ENCODE results near the gene SIGLEC5. TPM values are rescaled to one million over a fixed set of nuclear protein-coding genes. Genes with fewer than 3 reads are reported as not detected.

Gene SIGLEC5
- total and polyA plus RNA-seq, 2 of the 13 experiments (the other 11 are each of a cell fraction or from before 2014, with no cell fraction given) = not detected

DNA sequence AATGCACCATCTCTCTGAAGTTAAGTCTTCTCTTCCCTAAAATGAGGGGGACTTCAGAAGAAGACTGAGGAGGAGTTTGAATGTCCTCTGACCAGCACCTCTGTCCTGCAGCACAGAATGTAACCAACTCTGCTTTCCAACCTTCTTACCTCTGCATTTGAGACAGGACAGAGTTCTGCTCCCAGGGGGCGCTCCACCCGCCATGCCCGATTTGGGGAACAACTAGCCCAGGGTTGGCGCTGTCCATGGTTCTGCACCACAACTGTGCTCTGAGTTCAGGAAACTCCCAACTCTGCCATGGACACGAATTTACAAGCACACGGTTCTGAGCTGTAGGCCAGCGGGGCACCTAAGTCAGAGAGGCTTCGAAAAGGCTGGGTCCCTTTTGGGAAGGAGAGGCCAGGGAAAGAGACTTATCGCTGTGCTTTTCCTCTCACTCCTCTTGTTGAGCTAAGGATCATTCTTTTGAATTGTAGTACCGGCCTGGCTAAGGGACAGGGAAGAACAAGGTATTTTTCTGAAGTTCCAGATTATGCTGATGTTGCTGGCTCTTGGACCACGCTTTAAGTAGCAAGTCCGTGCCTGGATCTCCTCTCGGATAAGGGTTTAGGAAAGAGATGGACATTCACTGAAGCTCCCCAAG is 22.2 kb downstream of the SIGLEC5 start (continued):
- TF ChIP-seq ZFP36L2 (CRISPR knock-in tag; IDR thresholded peaks at IDR 0.05) (peak; percentile 96; the same call in 1 of the 2 replicates), SP140L (CRISPR knock-in tag; IDR thresholded peaks at IDR 0.05; ENCODE audit: borderline replicate concordance) (peak; percentile 98; the same call in 1 of the 2 replicates), KDM4B (CRISPR knock-in tag; IDR thresholded peaks at IDR 0.05) (peak; percentile 83), BCL6 (CRISPR knock-in tag; IDR thresholded peaks at IDR 0.05) (peak; percentile 55; the same call in 1 of the 2 replicates), STAT5B (CRISPR knock-in tag; IDR thresholded peaks at IDR 0.05) (peak; percentile 92; the same call in 1 of the 2 replicates), ZNF670 (CRISPR knock-in tag; IDR thresholded peaks at IDR 0.05; ENCODE audit: borderline replicate concordance) (no peak), PAWR (CRISPR knock-in tag; IDR thresholded peaks at IDR 0.05; ENCODE audit: borderline replicate concordance) (no peak), ZNF605 (CRISPR knock-in tag; IDR thresholded peaks at IDR 0.05) (peak; percentile 79), ZNF841 (CRISPR knock-in tag; IDR thresholded peaks at IDR 0.05; ENCODE audit: borderline replicate concordance) (peak; percentile 77; the same call in 1 of the 2 replicates), ZEB1 (IDR thresholded peaks at IDR 0.05; ENCODE audit: insufficient replicate concordance, low read depth) (no peak), TEAD2 (CRISPR knock-in tag; IDR thresholded peaks at IDR 0.05) (peak; percentile 92), ZNF816 (CRISPR knock-in tag; IDR thresholded peaks at IDR 0.05; ENCODE audit: borderline replicate concordance) (0 out of 2 replicates have a peak, but pooled peaks have one; percentile 40), RFX3 (CRISPR knock-in tag; IDR thresholded peaks at IDR 0.05) (peak; percentile 36; the same call in 1 of the 2 replicates), CCDC6 (CRISPR knock-in tag; IDR thresholded peaks at IDR 0.05) (peak; percentile 84), ZKSCAN1 (IDR thresholded peaks at IDR 0.05; ENCODE audit: low read length) (no peak), HOXA3 (CRISPR knock-in tag; IDR thresholded peaks at IDR 0.05) (peak; percentile 71), REL (CRISPR knock-in tag; conservative IDR thresholded peaks at IDR 0.05) (peak; percentile 86; the same call in 1 of the 2 replicates)
- TF ChIP-seq, protein P1, sequence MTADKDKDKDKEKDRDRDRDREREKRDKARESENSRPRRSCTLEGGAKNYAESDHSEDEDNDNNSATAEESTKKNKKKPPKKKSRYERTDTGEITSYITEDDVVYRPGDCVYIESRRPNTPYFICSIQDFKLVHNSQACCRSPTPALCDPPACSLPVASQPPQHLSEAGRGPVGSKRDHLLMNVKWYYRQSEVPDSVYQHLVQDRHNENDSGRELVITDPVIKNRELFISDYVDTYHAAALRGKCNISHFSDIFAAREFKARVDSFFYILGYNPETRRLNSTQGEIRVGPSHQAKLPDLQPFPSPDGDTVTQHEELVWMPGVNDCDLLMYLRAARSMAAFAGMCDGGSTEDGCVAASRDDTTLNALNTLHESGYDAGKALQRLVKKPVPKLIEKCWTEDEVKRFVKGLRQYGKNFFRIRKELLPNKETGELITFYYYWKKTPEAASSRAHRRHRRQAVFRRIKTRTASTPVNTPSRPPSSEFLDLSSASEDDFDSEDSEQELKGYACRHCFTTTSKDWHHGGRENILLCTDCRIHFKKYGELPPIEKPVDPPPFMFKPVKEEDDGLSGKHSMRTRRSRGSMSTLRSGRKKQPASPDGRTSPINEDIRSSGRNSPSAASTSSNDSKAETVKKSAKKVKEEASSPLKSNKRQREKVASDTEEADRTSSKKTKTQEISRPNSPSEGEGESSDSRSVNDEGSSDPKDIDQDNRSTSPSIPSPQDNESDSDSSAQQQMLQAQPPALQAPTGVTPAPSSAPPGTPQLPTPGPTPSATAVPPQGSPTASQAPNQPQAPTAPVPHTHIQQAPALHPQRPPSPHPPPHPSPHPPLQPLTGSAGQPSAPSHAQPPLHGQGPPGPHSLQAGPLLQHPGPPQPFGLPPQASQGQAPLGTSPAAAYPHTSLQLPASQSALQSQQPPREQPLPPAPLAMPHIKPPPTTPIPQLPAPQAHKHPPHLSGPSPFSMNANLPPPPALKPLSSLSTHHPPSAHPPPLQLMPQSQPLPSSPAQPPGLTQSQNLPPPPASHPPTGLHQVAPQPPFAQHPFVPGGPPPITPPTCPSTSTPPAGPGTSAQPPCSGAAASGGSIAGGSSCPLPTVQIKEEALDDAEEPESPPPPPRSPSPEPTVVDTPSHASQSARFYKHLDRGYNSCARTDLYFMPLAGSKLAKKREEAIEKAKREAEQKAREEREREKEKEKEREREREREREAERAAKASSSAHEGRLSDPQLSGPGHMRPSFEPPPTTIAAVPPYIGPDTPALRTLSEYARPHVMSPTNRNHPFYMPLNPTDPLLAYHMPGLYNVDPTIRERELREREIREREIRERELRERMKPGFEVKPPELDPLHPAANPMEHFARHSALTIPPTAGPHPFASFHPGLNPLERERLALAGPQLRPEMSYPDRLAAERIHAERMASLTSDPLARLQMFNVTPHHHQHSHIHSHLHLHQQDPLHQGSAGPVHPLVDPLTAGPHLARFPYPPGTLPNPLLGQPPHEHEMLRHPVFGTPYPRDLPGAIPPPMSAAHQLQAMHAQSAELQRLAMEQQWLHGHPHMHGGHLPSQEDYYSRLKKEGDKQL (CRISPR knock-in tag; IDR thresholded peaks at IDR 0.05; ENCODE audit: low read depth) = peak; percentile 48; the same call in 1 of the 2 replicates
- TF ChIP-seq, protein P2, sequence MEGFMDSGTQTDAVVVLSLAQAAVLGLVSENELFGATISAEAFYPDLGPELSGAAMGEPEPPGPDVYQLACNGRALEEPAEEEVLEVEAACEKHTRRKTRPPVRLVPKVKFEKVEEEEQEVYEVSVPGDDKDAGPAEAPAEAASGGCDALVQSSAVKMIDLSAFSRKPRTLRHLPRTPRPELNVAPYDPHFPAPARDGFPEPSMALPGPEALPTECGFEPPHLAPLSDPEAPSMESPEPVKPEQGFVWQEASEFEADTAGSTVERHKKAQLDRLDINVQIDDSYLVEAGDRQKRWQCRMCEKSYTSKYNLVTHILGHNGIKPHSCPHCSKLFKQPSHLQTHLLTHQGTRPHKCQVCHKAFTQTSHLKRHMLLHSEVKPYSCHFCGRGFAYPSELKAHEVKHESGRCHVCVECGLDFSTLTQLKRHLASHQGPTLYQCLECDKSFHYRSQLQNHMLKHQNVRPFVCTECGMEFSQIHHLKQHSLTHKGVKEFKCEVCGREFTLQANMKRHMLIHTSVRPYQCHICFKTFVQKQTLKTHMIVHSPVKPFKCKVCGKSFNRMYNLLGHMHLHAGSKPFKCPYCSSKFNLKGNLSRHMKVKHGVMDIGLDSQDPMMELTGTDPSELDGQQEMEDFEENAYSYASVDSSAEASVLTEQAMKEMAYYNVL (CRISPR knock-in tag; IDR thresholded peaks at IDR 0.05; ENCODE audit: borderline replicate concordance) = peak; percentile 66; the same call in 1 of the 2 replicates
- TF ChIP-seq, protein P3, sequence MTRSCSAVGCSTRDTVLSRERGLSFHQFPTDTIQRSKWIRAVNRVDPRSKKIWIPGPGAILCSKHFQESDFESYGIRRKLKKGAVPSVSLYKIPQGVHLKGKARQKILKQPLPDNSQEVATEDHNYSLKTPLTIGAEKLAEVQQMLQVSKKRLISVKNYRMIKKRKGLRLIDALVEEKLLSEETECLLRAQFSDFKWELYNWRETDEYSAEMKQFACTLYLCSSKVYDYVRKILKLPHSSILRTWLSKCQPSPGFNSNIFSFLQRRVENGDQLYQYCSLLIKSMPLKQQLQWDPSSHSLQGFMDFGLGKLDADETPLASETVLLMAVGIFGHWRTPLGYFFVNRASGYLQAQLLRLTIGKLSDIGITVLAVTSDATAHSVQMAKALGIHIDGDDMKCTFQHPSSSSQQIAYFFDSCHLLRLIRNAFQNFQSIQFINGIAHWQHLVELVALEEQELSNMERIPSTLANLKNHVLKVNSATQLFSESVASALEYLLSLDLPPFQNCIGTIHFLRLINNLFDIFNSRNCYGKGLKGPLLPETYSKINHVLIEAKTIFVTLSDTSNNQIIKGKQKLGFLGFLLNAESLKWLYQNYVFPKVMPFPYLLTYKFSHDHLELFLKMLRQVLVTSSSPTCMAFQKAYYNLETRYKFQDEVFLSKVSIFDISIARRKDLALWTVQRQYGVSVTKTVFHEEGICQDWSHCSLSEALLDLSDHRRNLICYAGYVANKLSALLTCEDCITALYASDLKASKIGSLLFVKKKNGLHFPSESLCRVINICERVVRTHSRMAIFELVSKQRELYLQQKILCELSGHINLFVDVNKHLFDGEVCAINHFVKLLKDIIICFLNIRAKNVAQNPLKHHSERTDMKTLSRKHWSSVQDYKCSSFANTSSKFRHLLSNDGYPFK (CRISPR knock-in tag; IDR thresholded peaks at IDR 0.05; ENCODE audit: borderline replicate concordance) = no peak
